HCT116 (cell line): ENCODE results near the gene SIN3A. TPM values are rescaled to one million over a fixed set of nuclear protein-coding genes. Genes with fewer than 3 reads are reported as not detected.

Experiments
- ATAC-seq: fragments of 200-7000 bp; cut with Tn5 transposase; 2 replicates; pipeline ENCODE4 v1.9.1; 2020; ENCODE audit warnings: mild to moderate bottlenecking, moderate library complexity
- BruUV-seq: library from RNA; stranded (reverse); fragments of 400-500 nt; replicated peaks from 2 replicates; lab custom pipeline; 2021; lab: Mats Ljungman, UMichigan
- CTCF ChIA-PET: fragments of 300-600 bp; sonication (Branson Sonifier 250); formaldehyde crosslinking; loops from one replicate; lab custom pipeline; 2021; ENCODE audit warnings: antibody characterized with exemption; lab: Charles Lee
- POLR2A ChIA-PET: fragments of 300-600, 350-600 bp; sonication (Branson Sonifier 250); formaldehyde crosslinking; loops from one replicate; lab custom pipeline; 2021; ENCODE audit warnings: antibody characterized with exemption; lab: Charles Lee
- RAD21 ChIA-PET, 2 experiments: fragments of 300-600 bp; sonication (Branson Sonifier 250); formaldehyde crosslinking; loops; one replicate each; lab custom pipeline; 2023; ENCODE audit warnings: low total read pairs in 2 of 2; ENCODE audit not compliant: uncharacterized antibody in 2 of 2, unreplicated experiment in 2 of 2, low non-redundant PET in 1 of 2; lab: Charles Lee
- DNase-seq: peaks from one replicate; pipeline ENCODE4 v3.0.0-alpha.2; 2010; ENCODE audit warnings: low read depth, low spot score
- H2AFZ ChIP-seq: fragments of 200-600 bp; shearing (Covaris generic), sonication (generic); 2 replicates; pipeline ENCODE4 v1.6.1; 2017; ENCODE audit warnings: low read depth, mixed run types, mixed read lengths, antibody characterized with exemption, low read length; ENCODE audit not compliant: poor library complexity, severe bottlenecking
- H3K27ac ChIP-seq: 2 replicates; pipeline ENCODE4 v1.5.1; 2012; ENCODE audit warnings: low read depth, low read length
- H3K27me3 ChIP-seq: fragments of 200-600 bp; sonication (generic); 2 replicates; pipeline ENCODE4 v1.6.1; 2016; ENCODE audit warnings: mixed run types, low read length, mixed read lengths; ENCODE audit not compliant: insufficient read depth
- H3K36me3 ChIP-seq, 2 experiments: fragments of 200-500 bp in 1 of 2; fragments of 200-600 bp in 1 of 2; sonication (Bioruptor generic) in 1 of 2; sonication (generic) in 1 of 2; 2 replicates each; pipeline versions ENCODE4 v1.5.1 to v1.6.1; 2014 to 2016; ENCODE audit warnings: low read length in 2 of 2, inconsistent platforms in 1 of 2, mixed read lengths in 1 of 2, mixed run types in 1 of 2; ENCODE audit not compliant: insufficient read depth in 2 of 2, control insufficient read depth in 1 of 2
- H3K4me1 ChIP-seq, 2 experiments: fragments of 200-600 bp in 1 of 2; sonication (generic) in 1 of 2; 2 replicates each; pipeline versions ENCODE4 v1.5.1 to v1.6.1; 2012 to 2017; ENCODE audit warnings: low read length in 2 of 2, inconsistent platforms in 1 of 2, mild to moderate bottlenecking in 1 of 2, mixed read lengths in 1 of 2, mixed run types in 1 of 2, moderate library complexity in 1 of 2; ENCODE audit not compliant: insufficient read depth in 2 of 2, control insufficient read depth in 1 of 2
- H3K4me2 ChIP-seq: fragments of 200-600 bp; sonication (generic); 2 replicates; pipeline ENCODE4 v1.6.1; 2017; ENCODE audit warnings: mixed run types, low read length, mixed read lengths
- H3K4me3 ChIP-seq, 2 experiments: fragments of 200-600 bp in 1 of 2; sonication (generic) in 1 of 2; replicated peaks in 1 of 2; 2 replicates each; pipeline ENCODE4 v1.5.1; 2011 to 2016; ENCODE audit warnings: low read length in 2 of 2, control low read depth in 1 of 2, low read depth in 1 of 2, mild to moderate bottlenecking in 1 of 2, mixed read lengths in 1 of 2, mixed run types in 1 of 2
- H3K79me2 ChIP-seq: fragments of 200-600 bp; sonication (generic); 2 replicates; pipeline ENCODE4 v1.6.1; 2017; ENCODE audit warnings: mild to moderate bottlenecking, mixed run types, low read length, moderate library complexity, mixed read lengths; ENCODE audit not compliant: insufficient read depth
- H3K9ac ChIP-seq: fragments of 200-600 bp; sonication (generic); 2 replicates; pipeline ENCODE4 v1.6.1; 2016; ENCODE audit warnings: low read length, mixed read lengths
- H3K9me2 ChIP-seq: fragments of 200-600 bp; sonication (generic), shearing (Covaris generic); 2 replicates; pipeline ENCODE4 v1.6.1; 2017; ENCODE audit warnings: mixed run types, mild to moderate bottlenecking, moderate library complexity; ENCODE audit not compliant: insufficient read depth
- H3K9me3 ChIP-seq, 2 experiments: fragments of 200-500 bp in 1 of 2; fragments of 200-600 bp in 1 of 2; sonication (Bioruptor generic) in 1 of 2; sonication (generic) in 1 of 2; 2 replicates each; pipeline ENCODE4 v1.6.1; 2014 to 2017; ENCODE audit warnings: low read length in 2 of 2, mixed read lengths in 2 of 2, inconsistent platforms in 1 of 2, low read depth in 1 of 2, mild to moderate bottlenecking in 1 of 2, mixed run types in 1 of 2, moderate library complexity in 1 of 2; ENCODE audit not compliant: control insufficient read depth in 1 of 2, insufficient read depth in 1 of 2
- H4K20me1 ChIP-seq: fragments of 200-600 bp; sonication (generic), shearing (Covaris generic); 2 replicates; pipeline ENCODE4 v1.6.1; 2017; ENCODE audit warnings: mixed run types, mild to moderate bottlenecking, moderate library complexity; ENCODE audit not compliant: insufficient read depth
- CBX3 ChIP-seq: IDR thresholded peaks from 2 replicates; pipeline ENCODE4 v1.6.1; 2012; ENCODE audit warnings: low read depth
- CEBPB ChIP-seq: IDR thresholded peaks from 2 replicates; pipeline ENCODE4 v1.6.1; 2012; ENCODE audit warnings: low read depth
- EGR1 ChIP-seq: IDR thresholded peaks from 2 replicates; pipeline ENCODE4 v1.6.1; 2012; ENCODE audit warnings: low read depth
- ELF1 ChIP-seq: IDR thresholded peaks from 2 replicates; pipeline ENCODE4 v1.6.1; 2012; ENCODE audit warnings: low read depth, borderline replicate concordance
- EZH2 ChIP-seq: fragments of 200-600 bp; sonication (generic); IDR thresholded peaks from 2 replicates; pipeline ENCODE4 v1.6.1; 2017; ENCODE audit warnings: antibody characterized with exemption, mixed run types
- EZH2phosphoT487 ChIP-seq: fragments of 200-600 bp; IDR thresholded peaks from 2 replicates; pipeline ENCODE4 v1.6.1; 2018; ENCODE audit warnings: antibody characterized with exemption, borderline replicate concordance
- FOSL1 ChIP-seq: IDR thresholded peaks from 2 replicates; pipeline ENCODE4 v1.6.1; 2012; ENCODE audit warnings: low read depth
- JUND ChIP-seq: IDR thresholded peaks from 2 replicates; pipeline ENCODE4 v1.6.1; 2012
- POLR2A ChIP-seq: IDR thresholded peaks from 2 replicates; pipeline ENCODE4 v1.7.0; 2011; ENCODE audit warnings: borderline replicate concordance; ENCODE audit not compliant: insufficient read depth, insufficient read length; ENCODE audit errors: extremely low read depth
- POLR2AphosphoS5 ChIP-seq: IDR thresholded peaks from 2 replicates; pipeline ENCODE4 v1.6.1; 2011; ENCODE audit warnings: mild to moderate bottlenecking, low read depth, low read length, moderate library complexity
- RAD21 ChIP-seq: IDR thresholded peaks from 2 replicates; pipeline ENCODE4 v1.6.1; 2012; ENCODE audit warnings: low read depth, mild to moderate bottlenecking
- SIN3A ChIP-seq: IDR thresholded peaks from 2 replicates; pipeline ENCODE4 v1.6.1; 2012; ENCODE audit warnings: low read depth
- SP1 ChIP-seq: IDR thresholded peaks from 2 replicates; pipeline ENCODE4 v1.6.1; 2012; ENCODE audit warnings: low read depth
- SRF ChIP-seq: IDR thresholded peaks from 2 replicates; pipeline ENCODE4 v1.6.1; 2012; ENCODE audit warnings: low read depth
- TCF7L2 ChIP-seq: IDR thresholded peaks from 2 replicates; pipeline ENCODE4 v1.7.0; 2011; ENCODE audit warnings: borderline replicate concordance, inconsistent platforms; ENCODE audit not compliant: insufficient read depth, insufficient read length; ENCODE audit errors: extremely low read depth
- YY1 ChIP-seq: IDR thresholded peaks from 2 replicates; pipeline ENCODE4 v1.6.1; 2011; ENCODE audit warnings: low read length, low read depth, moderate library complexity, mild to moderate bottlenecking; ENCODE audit not compliant: insufficient replicate concordance; ENCODE audit errors: extremely low read depth
- ZFX ChIP-seq: fragments of 450-650 bp; IDR thresholded peaks from 2 replicates; pipeline ENCODE4 v1.6.1; 2017
- ZNF274 ChIP-seq: fragments of 200-500 bp; sonication (Bioruptor generic); IDR thresholded peaks from 2 replicates; pipeline ENCODE4 v1.6.1; 2014; ENCODE audit warnings: mild to moderate bottlenecking, low read depth, low read length, inconsistent platforms
- intact Hi-C: fragments of 100-400 bp; cut with micrococcal nuclease; formaldehyde crosslinking; loops from 2 replicates; pipeline ENCODE4 v1.10.0; 2022
- total RNA-seq: library from RNA; stranded (reverse); gene quantifications from one replicate; pipeline ENCODE4 v1.2.1, GENCODE V29; 2021; ENCODE audit not compliant: unreplicated experiment
- TF ChIP-seq, protein P1 (sequence below): IDR thresholded peaks from 2 replicates; pipeline ENCODE4 v1.6.1; 2012
- TF ChIP-seq, protein P2 (sequence below): IDR thresholded peaks from 2 replicates; pipeline ENCODE4 v1.6.1; 2012; ENCODE audit warnings: low read depth
- TF ChIP-seq, protein P3 (sequence below): IDR thresholded peaks from 2 replicates; pipeline ENCODE4 v1.6.1; 2012
- TF ChIP-seq, protein P4 (sequence below), 3 experiments: fragments of 200-600 bp in 1 of 3; sonication (generic) in 1 of 3; IDR thresholded peaks in 2 of 3; conservative IDR thresholded peaks in 1 of 3; 2 replicates each; pipeline ENCODE4 v1.5.1; 2012 to 2017; ENCODE audit warnings: low read depth in 2 of 3, low read length in 2 of 3, antibody characterized with exemption in 1 of 3, borderline replicate concordance in 1 of 3, control low read depth in 1 of 3, mild to moderate bottlenecking in 1 of 3, mixed read lengths in 1 of 3, mixed run types in 1 of 3, moderate library complexity in 1 of 3; ENCODE audit not compliant: insufficient read depth in 1 of 3

Gene SIN3A
- total RNA-seq, 1 experiment from 2014 or later: 70.1 TPM

DNA sequence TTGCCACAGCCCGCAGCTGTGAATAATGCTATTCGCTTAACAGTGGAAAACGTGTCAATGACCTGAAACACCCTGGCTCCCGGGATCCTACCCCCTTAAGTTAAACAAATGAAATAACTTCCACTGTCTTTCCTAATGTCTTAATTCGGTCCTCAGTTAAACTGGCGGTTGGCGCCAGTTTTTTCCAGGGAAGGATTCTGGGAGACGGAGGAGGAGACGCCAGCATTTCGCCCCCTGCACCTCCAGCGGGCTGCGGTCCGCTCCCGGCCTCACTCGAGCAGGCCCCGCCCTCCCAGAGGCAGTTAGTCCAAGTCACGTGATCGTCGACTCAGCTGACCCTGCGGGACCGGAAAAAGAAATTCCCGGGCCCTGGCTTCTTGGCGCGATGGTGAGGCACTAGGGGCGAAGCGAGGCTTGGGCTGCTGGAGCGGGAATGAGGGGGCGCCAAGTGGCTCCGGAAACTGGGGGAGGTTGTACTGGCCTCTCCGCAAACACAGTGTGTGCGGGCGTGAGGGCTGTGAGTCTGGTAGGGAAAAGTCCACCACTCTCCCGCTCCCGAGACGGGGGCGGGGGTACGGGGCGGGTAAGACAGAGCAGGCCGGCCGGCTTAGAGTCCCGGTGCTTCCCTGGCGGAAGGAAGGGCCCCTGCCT lies 115.7 kb downstream of the SIN3A start, which contains the start of gene COMMD4:
Gene COMMD4, plus strand, starts transcription at position 359 of the 651 bp plus-strand sequence. Its CDS starts 27 bp downstream, at position 386.
- DNase-seq: peak; percentile 91
- TF ChIP-seq, protein P1, sequence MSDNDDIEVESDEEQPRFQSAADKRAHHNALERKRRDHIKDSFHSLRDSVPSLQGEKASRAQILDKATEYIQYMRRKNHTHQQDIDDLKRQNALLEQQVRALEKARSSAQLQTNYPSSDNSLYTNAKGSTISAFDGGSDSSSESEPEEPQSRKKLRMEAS: peak; percentile 84
- TF ChIP-seq FOSL1 (no peak), EZH2 (no peak), TCF7L2 (no peak), SRF (no peak), ELF1 (peak; percentile 68), YY1 (peak; percentile 44), EGR1 (peak; percentile 31; the same call in 1 of the 2 replicates), POLR2A (no peak), SIN3A (peak; percentile 94), JUND (peak; percentile 20; the same call in 1 of the 2 replicates), SP1 (peak; percentile 35; the same call in 1 of the 2 replicates), CEBPB (no peak), ZNF274 (no peak), ZFX (peak; percentile 59; the same call in 1 of the 2 replicates), CBX3 (no peak), POLR2AphosphoS5 (peak; percentile 75), RAD21 (no peak), EZH2phosphoT487 (no peak)
- TF ChIP-seq, protein P2, sequence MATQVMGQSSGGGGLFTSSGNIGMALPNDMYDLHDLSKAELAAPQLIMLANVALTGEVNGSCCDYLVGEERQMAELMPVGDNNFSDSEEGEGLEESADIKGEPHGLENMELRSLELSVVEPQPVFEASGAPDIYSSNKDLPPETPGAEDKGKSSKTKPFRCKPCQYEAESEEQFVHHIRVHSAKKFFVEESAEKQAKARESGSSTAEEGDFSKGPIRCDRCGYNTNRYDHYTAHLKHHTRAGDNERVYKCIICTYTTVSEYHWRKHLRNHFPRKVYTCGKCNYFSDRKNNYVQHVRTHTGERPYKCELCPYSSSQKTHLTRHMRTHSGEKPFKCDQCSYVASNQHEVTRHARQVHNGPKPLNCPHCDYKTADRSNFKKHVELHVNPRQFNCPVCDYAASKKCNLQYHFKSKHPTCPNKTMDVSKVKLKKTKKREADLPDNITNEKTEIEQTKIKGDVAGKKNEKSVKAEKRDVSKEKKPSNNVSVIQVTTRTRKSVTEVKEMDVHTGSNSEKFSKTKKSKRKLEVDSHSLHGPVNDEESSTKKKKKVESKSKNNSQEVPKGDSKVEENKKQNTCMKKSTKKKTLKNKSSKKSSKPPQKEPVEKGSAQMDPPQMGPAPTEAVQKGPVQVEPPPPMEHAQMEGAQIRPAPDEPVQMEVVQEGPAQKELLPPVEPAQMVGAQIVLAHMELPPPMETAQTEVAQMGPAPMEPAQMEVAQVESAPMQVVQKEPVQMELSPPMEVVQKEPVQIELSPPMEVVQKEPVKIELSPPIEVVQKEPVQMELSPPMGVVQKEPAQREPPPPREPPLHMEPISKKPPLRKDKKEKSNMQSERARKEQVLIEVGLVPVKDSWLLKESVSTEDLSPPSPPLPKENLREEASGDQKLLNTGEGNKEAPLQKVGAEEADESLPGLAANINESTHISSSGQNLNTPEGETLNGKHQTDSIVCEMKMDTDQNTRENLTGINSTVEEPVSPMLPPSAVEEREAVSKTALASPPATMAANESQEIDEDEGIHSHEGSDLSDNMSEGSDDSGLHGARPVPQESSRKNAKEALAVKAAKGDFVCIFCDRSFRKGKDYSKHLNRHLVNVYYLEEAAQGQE: no peak
- TF ChIP-seq, protein P3, sequence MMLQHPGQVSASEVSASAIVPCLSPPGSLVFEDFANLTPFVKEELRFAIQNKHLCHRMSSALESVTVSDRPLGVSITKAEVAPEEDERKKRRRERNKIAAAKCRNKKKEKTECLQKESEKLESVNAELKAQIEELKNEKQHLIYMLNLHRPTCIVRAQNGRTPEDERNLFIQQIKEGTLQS: no peak
- TF ChIP-seq, protein P4, sequence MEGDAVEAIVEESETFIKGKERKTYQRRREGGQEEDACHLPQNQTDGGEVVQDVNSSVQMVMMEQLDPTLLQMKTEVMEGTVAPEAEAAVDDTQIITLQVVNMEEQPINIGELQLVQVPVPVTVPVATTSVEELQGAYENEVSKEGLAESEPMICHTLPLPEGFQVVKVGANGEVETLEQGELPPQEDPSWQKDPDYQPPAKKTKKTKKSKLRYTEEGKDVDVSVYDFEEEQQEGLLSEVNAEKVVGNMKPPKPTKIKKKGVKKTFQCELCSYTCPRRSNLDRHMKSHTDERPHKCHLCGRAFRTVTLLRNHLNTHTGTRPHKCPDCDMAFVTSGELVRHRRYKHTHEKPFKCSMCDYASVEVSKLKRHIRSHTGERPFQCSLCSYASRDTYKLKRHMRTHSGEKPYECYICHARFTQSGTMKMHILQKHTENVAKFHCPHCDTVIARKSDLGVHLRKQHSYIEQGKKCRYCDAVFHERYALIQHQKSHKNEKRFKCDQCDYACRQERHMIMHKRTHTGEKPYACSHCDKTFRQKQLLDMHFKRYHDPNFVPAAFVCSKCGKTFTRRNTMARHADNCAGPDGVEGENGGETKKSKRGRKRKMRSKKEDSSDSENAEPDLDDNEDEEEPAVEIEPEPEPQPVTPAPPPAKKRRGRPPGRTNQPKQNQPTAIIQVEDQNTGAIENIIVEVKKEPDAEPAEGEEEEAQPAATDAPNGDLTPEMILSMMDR (IDR thresholded peaks at IDR 0.05 in 2 of 3, conservative IDR thresholded peaks at IDR 0.05 in 1 of 3; ENCODE audit: borderline replicate concordance in 1 of 3, insufficient read depth in 1 of 3, low read depth in 2 of 3, low read length in 2 of 3): no peak

More for the DNA sequence above, 115.7 kb downstream of the SIN3A start, which contains the start of gene COMMD4:
- peak within 1 kb of the TSS; percentile 87 for H3K9ac ChIP-seq
- H3K4me3 ChIP-seq: peak within 1 kb of the TSS; percentile 71 to 83
- H3K27me3 ChIP-seq: no peaks in the 10 kb centered on the region
- intact Hi-C loops: no loop called here
- peaks cover 9 to 14% of the 10 kb centered on the region in 2 experiments for H3K4me1 ChIP-seq
- RAD21 ChIA-PET: no interaction called here
- peak within 1 kb of the TSS; percentile 24 for H2AFZ ChIP-seq
- H3K9me3 ChIP-seq: no peaks in the 10 kb centered on the region
- peak within 1 kb of the TSS; percentile 92 for H3K4me2 ChIP-seq
- peaks cover 13% of the 10 kb centered on the region for H3K79me2 ChIP-seq
- H4K20me1 ChIP-seq: no peaks in the 10 kb centered on the region
- CTCF ChIA-PET: no interaction called here
- no peaks in the 10 kb centered on the region for H3K9me2 ChIP-seq
- POLR2A ChIA-PET: interaction anchor here (1.1 kb wide), 1 partner anchor 11 kb away, joined by 3 read pairs; the partner anchor contains the start of gene NEIL1
- H3K27ac ChIP-seq: peak within 1 kb of the TSS; percentile 48
- BruUV-seq: no TSS peak
- ATAC-seq: peak; percentile 93
- H3K36me3 ChIP-seq: no peaks in the 10 kb centered on the region
